GM21619 (cell line): ENCODE data around the gene MBP.
"Not testable (repeated sequence)": the region's sequence is repeated elsewhere in the genome, so short reads cannot be mapped to it uniquely, and the experiment has no call there.

Experiments
- ATAC-seq: cut with Tn5 transposase; IDR thresholded peaks from one replicate; pipeline ENCODE4 v1.9.1; 2021; ENCODE audit not compliant: unreplicated experiment

MBP gene

GRCh38 chr18:76979111-76979751 lies 153.4 kb downstream of the MBP start:
- ATAC-seq = no peak

GRCh38 chr18:76978616-76979015 lies 154.0 kb downstream of the MBP start:
- ATAC-seq = no peak

GRCh38 chr18:76977684-76978232 lies 154.8 kb downstream of the MBP start:
- ATAC-seq = no peak

- ATAC-seq = no peak
Observed at GRCh38 chr18:76977108-76977621, 155.4 kb downstream of the MBP start.

- no peak for ATAC-seq
Observed at GRCh38 chr18:76975577-76976110, 156.9 kb downstream of the MBP start.

- ATAC-seq = no peak
Observed at GRCh38 chr18:76974386-76974785, 158.2 kb downstream of the MBP start.

- no peak for ATAC-seq
Observed at GRCh38 chr18:76973520-76974266, 158.9 kb downstream of the MBP start.

- no peak for ATAC-seq
Observed at GRCh38 chr18:76972846-76973519, 159.6 kb downstream of the MBP start.

- ATAC-seq = no peak
Observed at GRCh38 chr18:76972241-76972640, 160.3 kb downstream of the MBP start.

GRCh38 chr18:76970770-76971559 lies 161.6 kb downstream of the MBP start:
- no peak for ATAC-seq

GRCh38 chr18:76967721-76968472 lies 164.7 kb downstream of the MBP start:
- no peak for ATAC-seq

GRCh38 chr18:76967299-76967698 lies 165.3 kb downstream of the MBP start:
- ATAC-seq = not testable (repeated sequence)

GRCh38 chr18:76965555-76966151 lies 166.9 kb downstream of the MBP start:
- peak; percentile 58 for ATAC-seq

- peak; percentile 64 for ATAC-seq
Observed at GRCh38 chr18:76963936-76964335, 168.6 kb downstream of the MBP start.

GRCh38 chr18:76962851-76963250 lies 169.7 kb downstream of the MBP start:
- ATAC-seq = no peak

GRCh38 chr18:76960528-76961035 lies 172.0 kb downstream of the MBP start:
- ATAC-seq = no peak

GRCh38 chr18:76959605-76960004 lies 173.0 kb downstream of the MBP start:
- no peak for ATAC-seq

- no peak for ATAC-seq
Observed at GRCh38 chr18:76958692-76959341, 173.8 kb downstream of the MBP start.
